ENCODE results near the gene ZC3H13. TPM values are rescaled to one million over a fixed set of nuclear protein-coding genes. Genes with fewer than 3 reads are reported as not detected.

Gene ZC3H13
- total RNA-seq, 1 experiment from 2014 or later = 61.9 TPM

DNA sequence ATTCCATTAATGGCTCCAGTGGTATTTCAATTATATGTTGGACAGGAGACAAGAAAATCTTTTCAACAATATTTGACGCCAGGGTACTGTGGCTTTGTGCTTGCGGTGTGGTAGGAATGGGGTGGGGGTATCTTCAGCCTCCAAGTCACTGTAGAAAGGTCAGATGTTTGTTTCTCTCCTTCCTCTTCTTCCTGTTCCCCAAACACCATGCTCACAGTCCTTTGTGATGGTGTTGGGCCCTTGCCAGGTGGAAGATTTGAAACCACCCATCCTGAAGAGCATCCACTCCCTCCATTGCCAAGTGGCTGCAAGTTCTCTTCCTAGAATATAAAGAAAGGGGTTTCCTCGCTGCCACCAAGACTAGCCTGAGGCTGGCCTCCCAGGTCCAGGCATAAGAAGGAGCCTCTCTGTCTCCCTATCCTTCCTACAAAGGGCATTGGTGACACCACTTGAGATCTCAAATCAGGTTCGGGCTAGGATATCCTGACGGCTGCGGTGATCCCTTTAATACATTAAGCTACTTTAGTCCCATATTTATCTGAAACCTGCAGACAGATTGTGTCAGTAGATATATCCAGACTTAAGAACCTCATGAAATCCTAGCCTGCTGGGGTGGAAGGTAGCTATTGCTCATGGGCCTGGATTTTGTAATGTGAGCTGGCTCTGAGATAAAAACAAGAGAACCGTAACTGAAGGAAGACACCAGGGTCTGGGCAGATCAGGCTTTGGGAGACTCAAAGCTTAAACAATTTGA is 136.7 kb downstream of the ZC3H13 start:
- Histone ChIP-seq H3K4me2 (ENCODE audit: insufficient read depth, insufficient read length, low read length) (no peak overlapping the region), H4K20me1 (ENCODE audit: control insufficient read depth, insufficient read depth, insufficient read length) (no peaks in the 10 kb centered on the region), H2AK5ac (ENCODE audit: insufficient read length, low read length) (no peak overlapping the region), H3K4me1 (ENCODE audit: insufficient read depth, low read length) (no peaks in the 10 kb centered on the region), H3K14ac (ENCODE audit: insufficient read depth, low read length) (no peak overlapping the region), H3T11ph (ENCODE audit: low read length) (peak overlapping the region; percentile 4), H3K23ac (ENCODE audit: insufficient read length, low read depth, low read length) (no peak overlapping the region), H2AFZ (ENCODE audit: low read length) (no peak overlapping the region), H4K5ac (ENCODE audit: insufficient read length, low read depth, low read length) (no peak overlapping the region), H4K91ac (ENCODE audit: insufficient read length, low read depth, low read length) (no peak overlapping the region), H2BK20ac (ENCODE audit: low read depth, low read length, poor library complexity, severe bottlenecking) (no peak overlapping the region), H3K9ac (ENCODE audit: extremely low read depth, insufficient read length, low read length) (no peak overlapping the region), H3K18ac (ENCODE audit: insufficient read length, low read depth, low read length) (no peak overlapping the region), H3K79me1 (ENCODE audit: insufficient read depth, low read depth, low read length, poor library complexity, severe bottlenecking) (no peaks in the 10 kb centered on the region), H3K9me3 (ENCODE audit: control insufficient read depth, low read depth, low read length) (no peaks in the 10 kb centered on the region), H3K56ac (ENCODE audit: insufficient read length, low read depth, low read length) (no peak overlapping the region), H2BK15ac (ENCODE audit: low read depth, low read length) (no peak overlapping the region), H2BK5ac (ENCODE audit: insufficient read length, low read length) (no peak overlapping the region), H3K27ac (ENCODE audit: insufficient read length, low read depth, low read length) (no peak overlapping the region), H2BK12ac (ENCODE audit: insufficient read length, low read depth, low read length) (no peak overlapping the region), H3K79me2 (ENCODE audit: insufficient read depth, low read length) (no peaks in the 10 kb centered on the region), H4K8ac (replicated peaks; ENCODE audit: insufficient read length, low read depth, low read length) (no peak overlapping the region), H3K27me3 (ENCODE audit: insufficient read depth, low read length) (no peaks in the 10 kb centered on the region), H3K23me2 (ENCODE audit: insufficient read length, low read depth, low read length, poor library complexity, severe bottlenecking) (no peaks in the 10 kb centered on the region), H3K4ac (ENCODE audit: low read depth, low read length) (no peak overlapping the region), H2BK120ac (ENCODE audit: low read depth, low read length, poor library complexity, severe bottlenecking) (no peak overlapping the region)
- no peak for DNase-seq
- Mint-ChIP-seq H3K27me3 (ENCODE audit: low read depth) (no peaks in the 10 kb centered on the region; the same call in 1 of the 2 replicates), H3K4me1 (no peaks in the 10 kb centered on the region), H3K4me3 (no peak overlapping the region), H3K36me3 (ENCODE audit: insufficient read depth in 1 of 3, low read depth in 3 of 3) (no peaks in the 10 kb centered on the region), H3K27ac (peak overlapping the region in 1 of 3 experiments; percentile 75; a peak in 1 of 7 replicates), H3K9me3 (no peaks in the 10 kb centered on the region)
- WGBS (ENCODE audit: extremely low coverage, insufficient read length, low lambda C conversion rate) = no CpG with 5 or more reads among the region's 7 CpGs
- TF ChIP-seq, protein P1, sequence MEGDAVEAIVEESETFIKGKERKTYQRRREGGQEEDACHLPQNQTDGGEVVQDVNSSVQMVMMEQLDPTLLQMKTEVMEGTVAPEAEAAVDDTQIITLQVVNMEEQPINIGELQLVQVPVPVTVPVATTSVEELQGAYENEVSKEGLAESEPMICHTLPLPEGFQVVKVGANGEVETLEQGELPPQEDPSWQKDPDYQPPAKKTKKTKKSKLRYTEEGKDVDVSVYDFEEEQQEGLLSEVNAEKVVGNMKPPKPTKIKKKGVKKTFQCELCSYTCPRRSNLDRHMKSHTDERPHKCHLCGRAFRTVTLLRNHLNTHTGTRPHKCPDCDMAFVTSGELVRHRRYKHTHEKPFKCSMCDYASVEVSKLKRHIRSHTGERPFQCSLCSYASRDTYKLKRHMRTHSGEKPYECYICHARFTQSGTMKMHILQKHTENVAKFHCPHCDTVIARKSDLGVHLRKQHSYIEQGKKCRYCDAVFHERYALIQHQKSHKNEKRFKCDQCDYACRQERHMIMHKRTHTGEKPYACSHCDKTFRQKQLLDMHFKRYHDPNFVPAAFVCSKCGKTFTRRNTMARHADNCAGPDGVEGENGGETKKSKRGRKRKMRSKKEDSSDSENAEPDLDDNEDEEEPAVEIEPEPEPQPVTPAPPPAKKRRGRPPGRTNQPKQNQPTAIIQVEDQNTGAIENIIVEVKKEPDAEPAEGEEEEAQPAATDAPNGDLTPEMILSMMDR (conservative IDR thresholded peaks at IDR 0.05) = no peak

All from H9 (cell line).